ENCODE measurements around the gene EMP3.

DNA sequence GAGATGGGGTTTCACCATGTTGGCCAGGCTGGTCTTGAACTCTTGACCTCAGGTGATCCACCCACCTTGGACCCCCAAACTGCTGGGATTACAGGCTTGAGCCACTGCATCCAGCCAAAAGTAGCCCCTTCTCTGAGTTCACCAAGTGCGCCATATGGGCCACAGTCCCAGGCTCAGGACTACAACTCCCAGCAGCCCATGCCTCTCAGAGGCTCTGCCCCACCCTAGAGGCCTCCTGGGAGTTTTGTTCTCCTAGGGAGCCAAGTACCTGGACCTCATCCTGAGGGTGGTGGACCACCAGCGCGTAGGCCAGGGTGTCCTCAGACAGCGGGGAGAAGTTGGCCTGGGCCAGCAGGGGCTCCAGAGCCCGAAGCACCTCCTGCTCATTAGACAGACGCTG lies 19.5 kb downstream of the EMP3 start:
- no peak for TF ChIP-seq CTCF (IDR thresholded peaks at IDR 0.05)
- TF ChIP-seq POLR2A (IDR thresholded peaks at IDR 0.05) = no peak

Data from thyroid gland (tissue), 4 donors.